Measurements from ENCODE around the gene CRHR1. TPM values are rescaled to one million over a fixed set of nuclear protein-coding genes. Genes with fewer than 3 reads are reported as not detected.

Gene CRHR1
- polyA plus RNA-seq, 2 of the 4 experiments (the other 2 are of a cell fraction), result 0.09 to 0.12 TPM

- peak overlapping the region; percentile 98 for H3K4me2 ChIP-seq
- H3K9me3 ChIP-seq, result no peaks in the 10 kb centered on the region
- ChIA-PET POLR2A (no interaction called here), CTCF (interaction anchor here (0.6 to 6.4 kb wide), 40 partner anchors 8 to 171 kb away, joined by 3 to 101 read pairs (median 8); no protein-coding TSS in a partner anchor)
- peaks cover 5% of the 10 kb centered on the region; the same call in 1 of the 3 replicates for H3K4me1 ChIP-seq
- H3K4me3 ChIP-seq, result peak overlapping the region; percentile 50
- no peak for FAIRE-seq
- TF ChIP-seq REST (IDR thresholded peaks at IDR 0.05), result no peak
- TF ChIP-seq, protein P1, sequence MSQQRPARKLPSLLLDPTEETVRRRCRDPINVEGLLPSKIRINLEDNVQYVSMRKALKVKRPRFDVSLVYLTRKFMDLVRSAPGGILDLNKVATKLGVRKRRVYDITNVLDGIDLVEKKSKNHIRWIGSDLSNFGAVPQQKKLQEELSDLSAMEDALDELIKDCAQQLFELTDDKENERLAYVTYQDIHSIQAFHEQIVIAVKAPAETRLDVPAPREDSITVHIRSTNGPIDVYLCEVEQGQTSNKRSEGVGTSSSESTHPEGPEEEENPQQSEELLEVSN (IDR thresholded peaks at IDR 0.05; ENCODE audit: borderline replicate concordance, low read depth), result 0 out of 2 replicates have a peak, but pooled peaks have one; percentile 49
- no peak for TF ChIP-seq MYC (IDR thresholded peaks at IDR 0.05; ENCODE audit: borderline replicate concordance, low read length)
- TF ChIP-seq HEYL (CRISPR knock-in tag; IDR thresholded peaks at IDR 0.05), result no peak
- TF ChIP-seq ESRRA (IDR thresholded peaks at IDR 0.05; ENCODE audit: borderline replicate concordance, low read length), result no peak
- no peak for TF ChIP-seq SMC3 (IDR thresholded peaks at IDR 0.05)
- TF ChIP-seq NR3C1 (IDR thresholded peaks at IDR 0.05), result no peak
- peak; percentile 62; the same call in 1 of the 2 replicates for TF ChIP-seq HDAC2 (IDR thresholded peaks at IDR 0.05)
- TF ChIP-seq RARB (CRISPR knock-in tag; IDR thresholded peaks at IDR 0.05), result no peak
- TF ChIP-seq CHD4 (IDR thresholded peaks at IDR 0.05; ENCODE audit: borderline replicate concordance), result no peak
- TF ChIP-seq, protein P2, sequence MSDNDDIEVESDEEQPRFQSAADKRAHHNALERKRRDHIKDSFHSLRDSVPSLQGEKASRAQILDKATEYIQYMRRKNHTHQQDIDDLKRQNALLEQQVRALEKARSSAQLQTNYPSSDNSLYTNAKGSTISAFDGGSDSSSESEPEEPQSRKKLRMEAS (IDR thresholded peaks at IDR 0.05), result 0 out of 2 replicates have a peak, but pooled peaks have one; percentile 25
- no peak for TF ChIP-seq HES2 (IDR thresholded peaks at IDR 0.05)
- TF ChIP-seq KDM1A (IDR thresholded peaks at IDR 0.05; ENCODE audit: low read depth), result no peak
- TF ChIP-seq, protein P3, sequence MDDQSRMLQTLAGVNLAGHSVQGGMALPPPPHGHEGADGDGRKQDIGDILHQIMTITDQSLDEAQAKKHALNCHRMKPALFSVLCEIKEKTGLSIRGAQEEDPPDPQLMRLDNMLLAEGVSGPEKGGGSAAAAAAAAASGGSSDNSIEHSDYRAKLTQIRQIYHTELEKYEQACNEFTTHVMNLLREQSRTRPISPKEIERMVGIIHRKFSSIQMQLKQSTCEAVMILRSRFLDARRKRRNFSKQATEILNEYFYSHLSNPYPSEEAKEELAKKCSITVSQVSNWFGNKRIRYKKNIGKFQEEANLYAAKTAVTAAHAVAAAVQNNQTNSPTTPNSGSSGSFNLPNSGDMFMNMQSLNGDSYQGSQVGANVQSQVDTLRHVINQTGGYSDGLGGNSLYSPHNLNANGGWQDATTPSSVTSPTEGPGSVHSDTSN (IDR thresholded peaks at IDR 0.05), result no peak
- no peak for TF ChIP-seq RCOR1 (IDR thresholded peaks at IDR 0.05; ENCODE audit: low read depth, low read length)
- TF ChIP-seq, protein P4, sequence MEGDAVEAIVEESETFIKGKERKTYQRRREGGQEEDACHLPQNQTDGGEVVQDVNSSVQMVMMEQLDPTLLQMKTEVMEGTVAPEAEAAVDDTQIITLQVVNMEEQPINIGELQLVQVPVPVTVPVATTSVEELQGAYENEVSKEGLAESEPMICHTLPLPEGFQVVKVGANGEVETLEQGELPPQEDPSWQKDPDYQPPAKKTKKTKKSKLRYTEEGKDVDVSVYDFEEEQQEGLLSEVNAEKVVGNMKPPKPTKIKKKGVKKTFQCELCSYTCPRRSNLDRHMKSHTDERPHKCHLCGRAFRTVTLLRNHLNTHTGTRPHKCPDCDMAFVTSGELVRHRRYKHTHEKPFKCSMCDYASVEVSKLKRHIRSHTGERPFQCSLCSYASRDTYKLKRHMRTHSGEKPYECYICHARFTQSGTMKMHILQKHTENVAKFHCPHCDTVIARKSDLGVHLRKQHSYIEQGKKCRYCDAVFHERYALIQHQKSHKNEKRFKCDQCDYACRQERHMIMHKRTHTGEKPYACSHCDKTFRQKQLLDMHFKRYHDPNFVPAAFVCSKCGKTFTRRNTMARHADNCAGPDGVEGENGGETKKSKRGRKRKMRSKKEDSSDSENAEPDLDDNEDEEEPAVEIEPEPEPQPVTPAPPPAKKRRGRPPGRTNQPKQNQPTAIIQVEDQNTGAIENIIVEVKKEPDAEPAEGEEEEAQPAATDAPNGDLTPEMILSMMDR (IDR thresholded peaks at IDR 0.05), result no peak; the same call in 2 of the 3 replicates
- TF ChIP-seq RAD21 (conservative IDR thresholded peaks at IDR 0.05 in 1 of 2, IDR thresholded peaks at IDR 0.05 in 1 of 2), result no peak
- TF ChIP-seq KDM5A (IDR thresholded peaks at IDR 0.05), result no peak
- no peak for TF ChIP-seq GATA3 (IDR thresholded peaks at IDR 0.05; ENCODE audit: borderline replicate concordance)
- TF ChIP-seq BCL3 (IDR thresholded peaks at IDR 0.05), result no peak
- no peak for TF ChIP-seq EP300 (IDR thresholded peaks at IDR 0.05)
- TF ChIP-seq RFX5 (IDR thresholded peaks at IDR 0.05), result no peak
- no peak for TF ChIP-seq CHD2 (IDR thresholded peaks at IDR 0.05; ENCODE audit: low read length, partially characterized antibody)
- no peak for TF ChIP-seq FOXS1 (CRISPR knock-in tag; IDR thresholded peaks at IDR 0.05)
- no peak for TF ChIP-seq HOXB13 (CRISPR knock-in tag; IDR thresholded peaks at IDR 0.05; ENCODE audit: low read depth)
- peak overlapping the region; percentile 10 to 75; a peak in 4 of 6 replicates for H3K27ac ChIP-seq
- DNase-seq (ENCODE audit: low read depth in 1 of 2, low spot score in 1 of 2), result peak in 1 of 2 experiments; percentile 45
- peak; percentile 27 to 64 for ATAC-seq
- WGBS (ENCODE audit: missing lambda C conversion rate), result 2% methylated on average over 37 of the region's 64 CpGs
Observed at GRCh38 chr17:45783593-45784292, 377 bp upstream of the CRHR1 start.
